ENCODE results near the gene TECPR2.

- TF ChIP-seq ZNF8 (CRISPR knock-in tag; IDR thresholded peaks at IDR 0.05) (no peak), RARB (CRISPR knock-in tag; IDR thresholded peaks at IDR 0.05) (no peak), ZNF565 (CRISPR knock-in tag; conservative IDR thresholded peaks at IDR 0.05; ENCODE audit: low read depth) (no peak), ZC3H10 (CRISPR knock-in tag; IDR thresholded peaks at IDR 0.05) (no peak), PATZ1 (CRISPR knock-in tag; IDR thresholded peaks at IDR 0.05; ENCODE audit: borderline replicate concordance) (no peak), CSDC2 (CRISPR knock-in tag; IDR thresholded peaks at IDR 0.05) (no peak), ZNF70 (CRISPR knock-in tag; IDR thresholded peaks at IDR 0.05) (no peak), POU6F1 (CRISPR knock-in tag; IDR thresholded peaks at IDR 0.05; ENCODE audit: borderline replicate concordance, low read depth) (no peak), PPARA (CRISPR knock-in tag; IDR thresholded peaks at IDR 0.05; ENCODE audit: borderline replicate concordance) (no peak), GLIS3 (CRISPR knock-in tag; IDR thresholded peaks at IDR 0.05) (no peak), SNAI2 (CRISPR knock-in tag; IDR thresholded peaks at IDR 0.05) (no peak), ISL1 (CRISPR knock-in tag; IDR thresholded peaks at IDR 0.05) (no peak)
Observed at GRCh38 chr14:102496958-102497744, 134.4 kb downstream of the TECPR2 start.

Data from SK-N-SH treated with all-trans-retinoic acid at 6 μM for 48 hours (cell line).